CD14-positive monocyte (primary cell): Measurements from ENCODE around the gene WDR86. TPM values are rescaled to one million over a fixed set of nuclear protein-coding genes. Genes with fewer than 3 reads are reported as not detected.
A peak's percentile ranks its signal among the peaks of the same experiment; 100 is the strongest.

Experiments used
- DNase-seq, 3 donors: peaks; one replicate each; pipeline ENCODE4 v3.0.0-alpha.2; 2011 to 2022
- H2AFZ ChIP-seq: 2 replicates; pipeline ENCODE4 v1.6.0; 2012; ENCODE audit warnings: mild to moderate bottlenecking, low read depth, low read length, inconsistent platforms; ENCODE audit not compliant: insufficient read depth, poor library complexity, severe bottlenecking
- H3K27ac ChIP-seq, 2 donors: 1 replicate in 1 of 2; 2 replicates in 1 of 2; pipeline ENCODE4 v1.5.1; 2012 to 2013; ENCODE audit warnings: low read length in 2 of 2, control low read depth in 1 of 2, inconsistent platforms in 1 of 2, low read depth in 1 of 2, mild to moderate bottlenecking in 1 of 2
- H3K27me3 ChIP-seq, 2 donors: one replicate each; pipeline versions ENCODE4 v1.6.0 to v1.6.1; 2011 to 2013; ENCODE audit warnings: low read length in 2 of 2; ENCODE audit not compliant: control insufficient read depth in 2 of 2, insufficient read depth in 2 of 2
- H3K36me3 ChIP-seq, 2 donors: replicated peaks in 1 of 2; 1 replicate in 1 of 2; 2 replicates in 1 of 2; pipeline versions ENCODE4 v1.5.1 to v1.6.1; 2012 to 2013; ENCODE audit warnings: low read length in 2 of 2, control low read depth in 1 of 2, inconsistent platforms in 1 of 2, mild to moderate bottlenecking in 1 of 2; ENCODE audit not compliant: insufficient read depth in 2 of 2, control insufficient read depth in 1 of 2
- H3K4me1 ChIP-seq, 2 donors: 1 replicate in 1 of 2; 2 replicates in 1 of 2; pipeline versions ENCODE4 v1.5.1 to v1.6.1; 2012 to 2013; ENCODE audit warnings: low read length in 2 of 2, control low read depth in 1 of 2, inconsistent platforms in 1 of 2, mild to moderate bottlenecking in 1 of 2, moderate library complexity in 1 of 2; ENCODE audit not compliant: insufficient read depth in 2 of 2, control insufficient read depth in 1 of 2
- H3K4me2 ChIP-seq: replicated peaks from 2 replicates; pipeline ENCODE3; 2012; ENCODE audit warnings: low read length, moderate library complexity, mild to moderate bottlenecking; ENCODE audit not compliant: poor library complexity, severe bottlenecking; ENCODE audit errors: extremely low read depth
- H3K4me3 ChIP-seq, 3 experiments: fragments of 200-600 bp in 1 of 3; sonication (generic) in 1 of 3; replicated peaks in 1 of 3; 1 replicate in 2 of 3; 2 replicates in 1 of 3; pipeline ENCODE4 v1.5.1; 2011 to 2013; ENCODE audit warnings: low read length in 3 of 3, mild to moderate bottlenecking in 3 of 3, control low read depth in 2 of 3, low read depth in 2 of 3, inconsistent platforms in 1 of 3, moderate library complexity in 1 of 3
- H3K79me2 ChIP-seq: 2 replicates; pipeline ENCODE4 v1.6.0; 2012; ENCODE audit warnings: mild to moderate bottlenecking, control low read depth, inconsistent platforms, low read length, moderate library complexity; ENCODE audit not compliant: insufficient read depth
- H3K9ac ChIP-seq: 2 replicates; pipeline ENCODE4 v1.6.0; 2017; ENCODE audit warnings: low read length, mild to moderate bottlenecking; ENCODE audit not compliant: insufficient read depth, poor library complexity, severe bottlenecking
- H3K9me3 ChIP-seq, 2 donors: replicated peaks in 1 of 2; 1 replicate in 1 of 2; 2 replicates in 1 of 2; pipeline versions ENCODE4 v1.5.1 to v1.6.1; 2012 to 2013; ENCODE audit warnings: low read length in 2 of 2, control low read depth in 1 of 2; ENCODE audit not compliant: control insufficient read depth in 1 of 2, insufficient read depth in 1 of 2
- H4K20me1 ChIP-seq: 2 replicates; pipeline ENCODE4 v1.6.0; 2012; ENCODE audit warnings: mild to moderate bottlenecking, low read length, control low read depth, moderate library complexity; ENCODE audit not compliant: insufficient read depth
- H3K27ac Mint-ChIP-seq, 7 donors: one replicate each; pipeline ENCODE4 v1.8.0; 2020; ENCODE audit warnings: mild to moderate bottlenecking in 7 of 7, mixed read lengths in 7 of 7, moderate library complexity in 6 of 7, inconsistent platforms in 2 of 7
- H3K27me3 Mint-ChIP-seq, 3 donors: one replicate each; pipeline ENCODE4 v1.8.0; 2021 to 2022; ENCODE audit warnings: low read depth in 3 of 3, mild to moderate bottlenecking in 3 of 3, mixed read lengths in 3 of 3, moderate library complexity in 3 of 3, inconsistent platforms in 1 of 3
- H3K36me3 Mint-ChIP-seq, 2 donors: one replicate each; pipeline ENCODE4 v1.8.0; 2020; ENCODE audit warnings: mixed read lengths in 2 of 2, inconsistent platforms in 1 of 2, mild to moderate bottlenecking in 1 of 2
- H3K4me1 Mint-ChIP-seq: one replicate; pipeline ENCODE4 v1.8.0; 2020; ENCODE audit warnings: mild to moderate bottlenecking, mixed read lengths
- H3K4me3 Mint-ChIP-seq, 2 donors: one replicate each; pipeline ENCODE4 v1.8.0; 2020; ENCODE audit warnings: mild to moderate bottlenecking in 2 of 2, mixed read lengths in 2 of 2, moderate library complexity in 1 of 2
- H3K9me3 Mint-ChIP-seq, 7 donors: one replicate each; pipeline ENCODE4 v1.8.0; 2020 to 2022; ENCODE audit warnings: mixed read lengths in 7 of 7, mild to moderate bottlenecking in 6 of 7, moderate library complexity in 6 of 7, inconsistent platforms in 2 of 7
- CTCF ChIP-seq: fragments of 200-600 bp; IDR thresholded peaks from one replicate; pipeline ENCODE4 v1.8.0; 2022; ENCODE audit warnings: antibody characterized with exemption, mild to moderate bottlenecking
- WGBS: methylation state at CpG from one replicate; pipeline ENCODE4 v1.1.5; 2013; ENCODE audit warnings: missing lambda C conversion rate; ENCODE audit not compliant: insufficient coverage; 5-methylcytosine and 5-hydroxymethylcytosine counted together
- intact Hi-C, 2 donors: fragments of 100-400 bp; cut with micrococcal nuclease; formaldehyde crosslinking; loops; one replicate each; pipeline versions ENCODE4 v1.15.0 to v1.15.1; 2023
- polyA plus RNA-seq, 3 donors: library from polyadenylated mRNA; depleted of rRNA in 1 of 3; unstranded in 2 of 3; stranded (reverse) in 1 of 3; fragments of 300-500 nt in 2 of 3; fragments of >200 nt in 1 of 3; fragmentation: Illumina TruSeq in 2 of 3; gene quantifications; 1 replicate in 2 of 3; 2 replicates in 1 of 3; pipeline ENCODE4 v1.2.3, GENCODE V29; 2012 to 2021

WDR86 gene
- polyA plus RNA-seq, 3 donors, result 0.11 to 0.30 (median 0.24) TPM

- no peak for DNase-seq
- no peak overlapping the region for H3K27ac Mint-ChIP-seq
- no peak overlapping the region for H2AFZ ChIP-seq
- H3K4me2 ChIP-seq, result no peak overlapping the region
- peaks cover 48 to 55% (median 54%) of the 10 kb centered on the region in 3 donors for H3K27me3 Mint-ChIP-seq
- H3K9ac ChIP-seq, result no peak overlapping the region
- H3K36me3 ChIP-seq, result no peaks in the 10 kb centered on the region
- 88% methylated on average over 4 of the region's 4 CpGs for WGBS
- H3K27ac ChIP-seq, result no peak overlapping the region
- H3K79me2 ChIP-seq, result no peaks in the 10 kb centered on the region
- H3K4me1 ChIP-seq, result peaks cover 53 to 60% of the 10 kb centered on the region in 2 donors
- no peak overlapping the region for H3K4me3 ChIP-seq
- H3K9me3 Mint-ChIP-seq, result peaks cover 3 to 25% (median 17%) of the 10 kb centered on the region in 7 donors
- TF ChIP-seq CTCF, result no peak
- peak overlapping the region in 1 of 2 donors; percentile 88 for H3K4me3 Mint-ChIP-seq
- peaks cover 0 to 10% of the 10 kb centered on the region in 2 donors for H3K9me3 ChIP-seq
- peaks cover 14 to 19% of the 10 kb centered on the region in 2 donors for H3K36me3 Mint-ChIP-seq
- H3K4me1 Mint-ChIP-seq, result peaks cover 54% of the 10 kb centered on the region
- no peaks in the 10 kb centered on the region for H4K20me1 ChIP-seq
- H3K27me3 ChIP-seq, result peaks cover 25 to 47% of the 10 kb centered on the region in 2 donors
- intact Hi-C loops, result no loop called here
These were observed 2.5 kb upstream of the WDR86 start for GRCh38 chr7:151412318-151412717.

DNA sequence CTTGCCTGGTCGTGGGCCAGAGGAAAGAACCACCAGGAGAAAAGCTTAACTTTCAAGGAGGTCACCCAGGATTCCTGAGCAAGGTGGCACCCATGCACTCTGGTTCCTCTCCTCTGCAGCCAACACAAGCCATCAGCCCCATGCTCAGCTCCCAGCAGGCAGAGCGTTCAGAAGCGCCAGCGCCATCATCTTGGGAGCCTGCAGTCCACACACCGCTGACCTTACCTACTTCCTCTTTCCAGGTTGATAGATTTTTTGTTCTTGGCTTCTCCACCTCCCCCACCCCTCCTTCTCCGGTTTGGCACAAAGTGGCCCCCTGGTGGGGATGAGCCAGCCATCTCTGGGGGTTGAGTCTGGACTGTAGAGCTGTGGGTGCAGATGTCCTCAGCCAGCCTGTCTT lies 1.7 kb upstream of the WDR86 start:
- Histone ChIP-seq H3K4me1 (peaks cover 46 to 52% of the 10 kb centered on the region in 2 donors), H3K9me3 (peaks cover 0 to 10% of the 10 kb centered on the region in 2 donors), H3K79me2 (no peaks in the 10 kb centered on the region), H3K4me2 (no peak overlapping the region), H3K27me3 (peaks cover 25 to 53% of the 10 kb centered on the region in 2 donors), H2AFZ (no peak overlapping the region), H3K9ac (no peak overlapping the region), H3K4me3 (no peak overlapping the region), H3K27ac (no peak overlapping the region), H3K36me3 (no peaks in the 10 kb centered on the region), H4K20me1 (no peaks in the 10 kb centered on the region)
- intact Hi-C loops, result no loop called here
- Mint-ChIP-seq H3K27ac (peak overlapping the region in 2 of 7 donors; percentile 42 to 54), H3K27me3 (peaks cover 48 to 61% (median 56%) of the 10 kb centered on the region in 3 donors), H3K4me1 (peaks cover 46% of the 10 kb centered on the region), H3K9me3 (peaks cover 3 to 22% (median 17%) of the 10 kb centered on the region in 7 donors), H3K4me3 (peak overlapping the region; percentile 47 to 88), H3K36me3 (peaks cover 14% of the 10 kb centered on the region in 2 donors)
- peak; percentile 17 to 35 (median 31) for DNase-seq
- 21% methylated on average over 5 of the region's 6 CpGs for WGBS
- TF ChIP-seq CTCF, result no peak
